Measurements from ENCODE around the gene KSR1.

- TF ChIP-seq CTCF (IDR thresholded peaks at IDR 0.05), result no peak
- no peak for TF ChIP-seq POLR2A (IDR thresholded peaks at IDR 0.05)
- TF ChIP-seq POLR2AphosphoS5 (IDR thresholded peaks at IDR 0.05; ENCODE audit: insufficient read depth in 1 of 2, low read depth in 1 of 2), result no peak
Observed at GRCh38 chr17:27524594-27524993, 68.3 kb downstream of the KSR1 start.

All from vagina (tissue), 2 donors.